WTC11 (cell line): ENCODE results near the gene ADGRV1.

ENCODE experiments used
- TF ChIP-seq, protein P1 (sequence below): sonication (generic); formaldehyde crosslinking; IDR thresholded peaks from 2 replicates; pipeline ENCODE4 v1.8.1; 2023; ENCODE audit warnings: mild to moderate bottlenecking, missing genetic modification reagents, moderate library complexity
- TF ChIP-seq, protein P2 (sequence below): sonication (generic); formaldehyde crosslinking; IDR thresholded peaks from 2 replicates; pipeline ENCODE4 v1.8.0; 2023; ENCODE audit warnings: missing genetic modification reagents, mild to moderate bottlenecking, borderline replicate concordance
- TF ChIP-seq, protein P3 (sequence below): fragments of 200-600 bp; IDR thresholded peaks from 2 replicates; pipeline ENCODE4 v1.8.0; 2022; ENCODE audit warnings: antibody characterized with exemption

DNA sequence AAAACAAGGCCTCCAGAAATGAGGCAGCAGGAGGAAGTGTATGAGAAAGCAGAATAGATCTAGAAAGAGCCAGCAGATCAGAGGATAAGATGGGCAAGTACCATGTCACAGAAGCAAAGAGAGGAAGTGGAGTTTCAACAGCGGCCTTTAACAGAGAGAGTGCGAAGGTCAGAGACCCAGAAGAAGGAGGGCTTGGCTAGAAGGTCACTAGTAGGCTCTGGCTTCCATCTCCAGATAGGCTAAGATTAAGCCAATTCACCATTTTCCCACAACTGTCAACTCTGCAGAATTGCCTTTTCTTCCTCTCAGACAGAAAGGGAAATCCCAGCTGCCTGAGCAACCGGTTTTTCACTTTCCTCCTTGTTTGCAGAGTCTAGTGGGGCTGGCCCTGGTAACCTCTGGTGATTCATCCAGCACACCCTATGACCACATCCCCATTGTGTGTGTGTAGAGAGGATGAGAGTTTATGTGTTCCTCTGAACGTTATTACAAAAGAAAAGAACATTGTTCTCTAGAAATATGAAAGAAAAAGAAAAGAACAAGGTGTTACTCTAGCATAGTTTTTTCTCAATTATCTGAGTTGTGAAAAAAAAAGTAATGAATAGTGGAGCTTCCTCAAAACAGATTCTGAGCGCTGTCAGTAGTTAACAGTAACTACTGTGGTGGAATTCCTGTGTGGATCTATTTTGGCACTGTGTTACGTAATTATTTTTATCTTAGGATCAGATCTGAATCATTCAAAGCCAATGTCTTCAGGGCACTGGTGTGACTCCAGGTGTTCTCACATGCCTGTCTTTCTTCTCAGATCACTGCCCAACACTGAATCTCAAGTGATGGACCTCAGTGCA, 604.2 kb downstream of the ADGRV1 start:
- TF ChIP-seq, protein P1, sequence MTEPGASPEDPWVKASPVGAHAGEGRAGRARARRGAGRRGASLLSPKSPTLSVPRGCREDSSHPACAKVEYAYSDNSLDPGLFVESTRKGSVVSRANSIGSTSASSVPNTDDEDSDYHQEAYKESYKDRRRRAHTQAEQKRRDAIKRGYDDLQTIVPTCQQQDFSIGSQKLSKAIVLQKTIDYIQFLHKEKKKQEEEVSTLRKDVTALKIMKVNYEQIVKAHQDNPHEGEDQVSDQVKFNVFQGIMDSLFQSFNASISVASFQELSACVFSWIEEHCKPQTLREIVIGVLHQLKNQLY (CRISPR knock-in tag) = no peak
- TF ChIP-seq, protein P2, sequence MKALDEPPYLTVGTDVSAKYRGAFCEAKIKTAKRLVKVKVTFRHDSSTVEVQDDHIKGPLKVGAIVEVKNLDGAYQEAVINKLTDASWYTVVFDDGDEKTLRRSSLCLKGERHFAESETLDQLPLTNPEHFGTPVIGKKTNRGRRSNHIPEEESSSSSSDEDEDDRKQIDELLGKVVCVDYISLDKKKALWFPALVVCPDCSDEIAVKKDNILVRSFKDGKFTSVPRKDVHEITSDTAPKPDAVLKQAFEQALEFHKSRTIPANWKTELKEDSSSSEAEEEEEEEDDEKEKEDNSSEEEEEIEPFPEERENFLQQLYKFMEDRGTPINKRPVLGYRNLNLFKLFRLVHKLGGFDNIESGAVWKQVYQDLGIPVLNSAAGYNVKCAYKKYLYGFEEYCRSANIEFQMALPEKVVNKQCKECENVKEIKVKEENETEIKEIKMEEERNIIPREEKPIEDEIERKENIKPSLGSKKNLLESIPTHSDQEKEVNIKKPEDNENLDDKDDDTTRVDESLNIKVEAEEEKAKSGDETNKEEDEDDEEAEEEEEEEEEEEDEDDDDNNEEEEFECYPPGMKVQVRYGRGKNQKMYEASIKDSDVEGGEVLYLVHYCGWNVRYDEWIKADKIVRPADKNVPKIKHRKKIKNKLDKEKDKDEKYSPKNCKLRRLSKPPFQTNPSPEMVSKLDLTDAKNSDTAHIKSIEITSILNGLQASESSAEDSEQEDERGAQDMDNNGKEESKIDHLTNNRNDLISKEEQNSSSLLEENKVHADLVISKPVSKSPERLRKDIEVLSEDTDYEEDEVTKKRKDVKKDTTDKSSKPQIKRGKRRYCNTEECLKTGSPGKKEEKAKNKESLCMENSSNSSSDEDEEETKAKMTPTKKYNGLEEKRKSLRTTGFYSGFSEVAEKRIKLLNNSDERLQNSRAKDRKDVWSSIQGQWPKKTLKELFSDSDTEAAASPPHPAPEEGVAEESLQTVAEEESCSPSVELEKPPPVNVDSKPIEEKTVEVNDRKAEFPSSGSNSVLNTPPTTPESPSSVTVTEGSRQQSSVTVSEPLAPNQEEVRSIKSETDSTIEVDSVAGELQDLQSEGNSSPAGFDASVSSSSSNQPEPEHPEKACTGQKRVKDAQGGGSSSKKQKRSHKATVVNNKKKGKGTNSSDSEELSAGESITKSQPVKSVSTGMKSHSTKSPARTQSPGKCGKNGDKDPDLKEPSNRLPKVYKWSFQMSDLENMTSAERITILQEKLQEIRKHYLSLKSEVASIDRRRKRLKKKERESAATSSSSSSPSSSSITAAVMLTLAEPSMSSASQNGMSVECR (CRISPR knock-in tag) = no peak
- TF ChIP-seq, protein P3, sequence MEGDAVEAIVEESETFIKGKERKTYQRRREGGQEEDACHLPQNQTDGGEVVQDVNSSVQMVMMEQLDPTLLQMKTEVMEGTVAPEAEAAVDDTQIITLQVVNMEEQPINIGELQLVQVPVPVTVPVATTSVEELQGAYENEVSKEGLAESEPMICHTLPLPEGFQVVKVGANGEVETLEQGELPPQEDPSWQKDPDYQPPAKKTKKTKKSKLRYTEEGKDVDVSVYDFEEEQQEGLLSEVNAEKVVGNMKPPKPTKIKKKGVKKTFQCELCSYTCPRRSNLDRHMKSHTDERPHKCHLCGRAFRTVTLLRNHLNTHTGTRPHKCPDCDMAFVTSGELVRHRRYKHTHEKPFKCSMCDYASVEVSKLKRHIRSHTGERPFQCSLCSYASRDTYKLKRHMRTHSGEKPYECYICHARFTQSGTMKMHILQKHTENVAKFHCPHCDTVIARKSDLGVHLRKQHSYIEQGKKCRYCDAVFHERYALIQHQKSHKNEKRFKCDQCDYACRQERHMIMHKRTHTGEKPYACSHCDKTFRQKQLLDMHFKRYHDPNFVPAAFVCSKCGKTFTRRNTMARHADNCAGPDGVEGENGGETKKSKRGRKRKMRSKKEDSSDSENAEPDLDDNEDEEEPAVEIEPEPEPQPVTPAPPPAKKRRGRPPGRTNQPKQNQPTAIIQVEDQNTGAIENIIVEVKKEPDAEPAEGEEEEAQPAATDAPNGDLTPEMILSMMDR = no peak
